HG02623 (cell line): ENCODE measurements around the gene NRP1.
A peak's percentile ranks its signal among the peaks of the same experiment; 100 is the strongest.

Experiments used
- ATAC-seq: cut with Tn5 transposase; IDR thresholded peaks from one replicate; pipeline ENCODE4 v1.9.1; 2021; ENCODE audit warnings: moderate library complexity; ENCODE audit not compliant: unreplicated experiment

The NRP1 gene

GRCh38 chr10:33267708-33268107 is 66.8 kb downstream of the NRP1 start:
- ATAC-seq, result no peak

DNA sequence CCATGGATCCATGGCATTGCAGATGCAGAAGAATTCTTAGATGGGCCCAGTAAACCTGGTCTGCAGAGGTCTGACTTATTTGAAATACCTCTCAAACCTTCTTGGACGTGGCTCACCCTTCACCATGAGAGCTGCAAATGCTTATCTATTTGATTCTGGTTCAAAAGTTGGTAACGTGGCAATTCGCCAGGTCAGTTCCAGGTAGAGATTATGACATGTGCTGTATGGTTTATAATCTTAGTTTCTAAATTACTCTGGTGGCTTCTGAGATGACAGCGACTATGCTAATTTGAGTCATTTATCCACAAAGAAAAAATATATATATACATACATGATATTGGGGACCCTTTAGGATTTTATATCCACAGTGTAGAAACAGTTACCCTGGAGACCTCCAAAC is 68.8 kb downstream of the NRP1 start:
- ATAC-seq, result peak; percentile 51

GRCh38 chr10:33263453-33263852 is 71.0 kb downstream of the NRP1 start:
- no peak for ATAC-seq

DNA sequence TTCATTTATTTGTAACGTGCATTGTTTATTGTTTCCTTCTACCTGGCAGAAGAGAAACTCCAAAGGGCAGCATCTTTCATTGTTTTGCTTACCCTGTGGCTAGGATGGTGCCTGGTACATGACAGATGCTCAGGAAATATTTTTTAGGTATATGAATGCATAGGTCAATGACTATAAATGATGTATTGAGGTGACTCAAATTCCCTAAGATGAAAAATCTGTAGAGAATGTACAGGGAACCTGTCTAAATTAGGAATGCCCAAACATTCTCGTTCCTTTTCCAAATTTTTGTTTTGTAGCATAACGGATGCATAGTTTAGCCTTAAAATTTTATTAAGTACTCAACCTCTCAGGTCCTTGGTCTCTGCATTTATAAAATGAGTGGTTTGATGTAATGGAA is 71.6 kb downstream of the NRP1 start:
- no peak for ATAC-seq

DNA sequence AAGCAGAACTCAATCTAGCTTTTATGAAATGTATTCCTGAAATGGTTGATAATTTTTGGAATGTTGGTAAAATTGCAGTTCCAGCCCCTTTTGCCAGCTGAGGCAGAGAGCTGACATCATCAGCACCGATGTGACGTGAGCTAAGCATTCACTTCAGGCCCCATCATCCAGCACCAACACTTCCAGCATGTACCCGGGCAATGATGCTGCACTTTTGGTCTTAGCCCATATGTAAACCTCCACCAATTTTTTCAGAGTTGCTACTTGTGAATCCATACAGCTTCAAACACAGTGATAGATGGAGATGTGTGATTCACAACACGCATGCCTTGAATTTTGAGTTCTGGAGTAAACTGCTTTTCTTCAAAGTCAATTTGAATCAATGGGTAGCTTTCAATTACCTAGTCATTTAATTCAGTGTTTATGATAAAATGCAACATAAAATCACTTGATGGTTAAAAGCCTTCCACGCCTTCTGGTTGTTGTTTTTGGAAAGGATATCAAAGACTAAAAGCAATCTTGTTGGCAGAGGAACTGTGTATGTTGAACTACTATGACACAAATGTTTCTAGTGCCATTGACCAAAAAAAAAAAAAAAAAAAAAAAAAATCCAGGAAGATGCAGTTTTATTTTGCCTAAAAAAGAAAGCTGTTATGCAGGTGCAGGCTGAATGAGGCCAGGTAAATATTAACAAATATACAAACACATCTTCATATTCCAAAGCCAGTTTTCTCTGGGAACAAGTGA is 73.9 kb downstream of the NRP1 start:
- no peak for ATAC-seq

- no peak for ATAC-seq
Observed at GRCh38 chr10:33258967-33259366, 75.5 kb downstream of the NRP1 start.

DNA sequence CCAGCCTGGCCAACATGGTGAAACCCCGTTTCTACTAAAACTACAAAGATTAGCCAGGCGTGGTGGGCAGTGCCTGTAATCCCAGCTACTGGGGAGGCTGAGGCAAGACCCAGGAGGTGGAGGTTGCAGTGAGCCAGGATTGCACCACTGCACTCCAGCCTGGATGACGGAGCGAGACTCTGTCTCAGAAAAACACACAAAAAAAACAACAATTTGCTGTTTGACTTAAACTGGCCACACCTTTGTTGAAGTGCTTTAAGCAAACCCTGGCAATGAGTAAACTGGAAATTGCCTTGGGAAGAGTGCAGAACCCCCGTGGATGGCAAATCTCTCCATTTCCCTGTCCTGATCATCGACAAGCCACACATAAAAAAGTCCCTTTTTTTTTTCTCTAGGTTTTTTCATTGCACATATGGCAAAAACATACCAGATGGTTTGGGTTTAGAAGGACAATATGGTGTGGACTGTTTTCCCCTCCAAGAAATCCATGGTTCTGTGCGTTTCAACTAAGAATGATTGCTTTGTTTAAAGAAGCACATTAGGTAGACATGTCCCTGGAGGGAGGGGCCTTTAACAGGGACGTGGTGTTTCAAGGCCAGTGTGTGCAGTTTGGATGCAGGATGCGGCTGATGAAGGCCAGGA is 76.9 kb downstream of the NRP1 start:
- ATAC-seq, result no peak

- ATAC-seq, result no peak
Observed at GRCh38 chr10:33256458-33256857, 78.0 kb downstream of the NRP1 start.

- ATAC-seq, result no peak
Observed at GRCh38 chr10:33254556-33255160, 79.8 kb downstream of the NRP1 start.

DNA sequence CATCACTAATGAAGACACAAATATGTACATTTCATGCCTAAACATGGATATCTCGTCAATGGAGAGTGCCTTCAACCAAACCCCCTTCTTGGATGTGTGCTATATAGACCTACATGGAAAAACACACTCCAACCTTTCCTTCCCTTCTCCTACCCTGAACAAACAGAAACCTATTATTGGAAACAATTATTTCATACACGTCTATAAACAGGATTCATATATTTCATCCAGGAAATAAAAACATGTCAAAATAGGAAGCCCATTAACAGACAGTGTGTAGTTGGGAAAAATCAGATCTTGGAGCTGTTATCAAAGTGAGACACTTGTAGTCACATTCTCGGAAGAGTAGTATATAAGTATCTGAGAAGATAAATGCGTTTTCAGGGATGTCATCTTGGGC is 81.1 kb downstream of the NRP1 start:
- no peak for ATAC-seq

DNA sequence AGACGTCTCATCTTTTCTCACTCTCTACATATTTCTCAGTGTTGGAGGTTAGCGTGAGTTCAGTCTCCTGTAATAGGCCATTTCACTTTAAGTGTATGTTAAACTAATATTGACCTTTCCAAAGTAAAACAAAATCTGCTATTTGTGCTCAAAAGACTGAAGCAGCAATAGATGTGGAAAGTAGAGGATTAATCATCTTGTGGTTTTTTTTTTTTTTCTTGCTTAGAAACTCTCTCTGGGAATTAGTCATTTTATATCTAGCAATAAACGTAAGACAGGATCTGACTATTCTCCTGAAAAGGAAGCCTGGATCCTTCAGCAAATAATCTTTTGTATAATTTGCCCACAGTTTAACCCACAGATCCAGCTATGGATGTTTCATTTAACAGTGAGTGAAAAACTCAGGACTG is 81.7 kb downstream of the NRP1 start:
- ATAC-seq, result no peak

DNA sequence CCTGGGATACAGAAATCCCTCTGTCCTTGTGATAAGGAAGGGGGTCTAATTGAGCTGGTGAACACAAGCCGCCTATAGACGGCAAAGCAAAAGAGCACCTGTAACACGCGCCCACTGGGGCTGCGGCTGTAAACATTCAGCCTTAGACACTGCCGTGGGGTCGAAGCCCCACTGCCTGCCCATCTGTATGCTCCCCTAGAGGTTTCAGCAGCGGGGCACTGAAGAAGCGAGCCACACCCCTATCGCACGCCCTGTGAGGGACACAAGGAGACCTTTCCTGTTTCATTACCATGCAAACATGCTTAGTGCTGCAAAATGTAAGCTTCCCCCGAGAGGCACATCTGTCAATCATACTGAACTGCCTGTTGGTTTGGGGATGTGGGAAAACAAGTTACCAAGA is 82.1 kb downstream of the NRP1 start:
- ATAC-seq, result no peak

GRCh38 chr10:33249659-33250345 is 84.7 kb downstream of the NRP1 start:
- ATAC-seq, result no peak

DNA sequence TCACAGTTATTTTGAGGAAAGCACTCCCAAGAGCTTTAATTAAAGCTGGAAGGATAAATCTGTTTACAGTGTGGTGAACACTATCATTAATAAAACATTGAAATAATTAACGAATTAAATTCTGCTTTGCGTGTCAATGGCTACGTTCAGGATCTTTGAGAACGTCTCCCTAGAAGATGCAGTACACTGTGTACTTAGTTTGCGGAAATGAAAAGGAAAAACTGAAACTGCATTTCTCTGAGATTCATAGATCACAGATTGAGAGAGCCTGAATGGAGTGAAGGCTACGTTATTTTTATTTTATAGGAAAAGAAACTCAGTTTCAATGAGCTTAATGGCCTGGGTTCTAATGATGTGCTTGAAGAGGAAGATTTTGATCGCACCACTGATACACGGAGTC is 85.3 kb downstream of the NRP1 start:
- ATAC-seq, result no peak

DNA sequence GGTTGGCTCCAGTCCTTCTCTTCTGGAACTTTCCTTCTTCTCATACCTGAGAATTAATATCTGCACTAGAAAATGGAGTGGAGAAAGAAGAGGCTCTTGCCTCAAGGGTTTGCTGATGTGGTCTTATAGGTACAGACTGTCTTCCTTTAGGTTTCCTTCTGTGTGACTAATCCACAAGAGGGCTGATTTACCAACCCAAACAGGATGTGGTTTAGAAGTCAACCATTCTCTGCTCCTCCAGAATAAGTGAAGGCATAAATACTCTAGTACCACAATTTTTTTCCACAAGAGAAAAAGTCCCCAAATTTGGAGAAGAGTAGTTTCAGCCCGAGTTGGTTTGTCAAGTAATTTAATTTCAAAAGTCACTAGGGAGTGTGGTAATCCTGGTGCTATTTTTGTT is 85.8 kb downstream of the NRP1 start:
- peak; percentile 71 for ATAC-seq

GRCh38 chr10:33247221-33247922 is 87.1 kb downstream of the NRP1 start:
- ATAC-seq, result no peak

- ATAC-seq, result no peak
Observed at GRCh38 chr10:33245343-33245742, 89.1 kb downstream of the NRP1 start.

DNA sequence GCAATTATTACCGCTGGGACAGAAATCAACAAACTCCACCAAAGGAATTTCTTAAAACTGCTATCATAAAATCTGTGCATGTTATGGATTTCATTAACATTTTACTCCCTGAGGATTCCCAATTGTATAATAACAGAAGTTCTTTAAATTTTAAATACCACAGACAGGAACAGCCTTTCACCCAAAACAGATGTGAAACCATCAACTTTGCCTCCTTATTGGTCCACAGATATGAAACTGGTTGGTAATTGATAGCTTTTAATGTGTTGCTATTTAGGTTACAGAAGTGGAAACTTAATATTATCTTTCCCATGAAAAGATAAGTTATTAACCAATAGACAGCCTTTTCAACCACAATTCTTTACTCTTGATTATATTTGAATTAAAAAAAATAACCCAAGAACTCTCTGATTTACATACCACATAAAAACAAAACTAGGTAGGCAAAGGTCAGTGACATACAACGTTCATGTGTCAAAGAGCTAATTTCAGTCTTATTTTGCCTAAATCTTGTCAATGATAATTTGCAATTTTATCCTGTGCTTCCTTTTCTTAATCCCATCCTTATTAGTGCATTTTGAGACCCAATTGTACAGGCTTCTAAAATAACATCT is 90.0 kb downstream of the NRP1 start:
- no peak for ATAC-seq

DNA sequence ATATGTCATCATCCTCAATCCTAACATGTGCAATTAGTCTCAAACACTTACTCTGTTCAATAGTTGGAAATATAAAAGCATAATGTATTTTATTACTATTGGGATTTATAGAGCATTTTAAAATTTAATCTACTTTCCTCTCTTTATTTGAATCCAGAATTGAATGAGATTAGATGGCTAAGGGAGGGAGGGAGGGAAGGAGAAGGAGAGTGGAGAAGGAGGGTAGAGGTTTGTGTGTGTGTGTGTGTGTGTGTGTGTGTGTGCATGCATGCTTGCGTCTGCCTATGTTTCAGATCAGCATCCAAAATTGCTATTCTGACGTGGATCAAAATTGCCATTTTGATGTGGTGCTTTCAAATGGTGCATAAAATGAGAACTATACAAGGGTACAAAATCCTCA is 90.8 kb downstream of the NRP1 start:
- ATAC-seq, result no peak

DNA sequence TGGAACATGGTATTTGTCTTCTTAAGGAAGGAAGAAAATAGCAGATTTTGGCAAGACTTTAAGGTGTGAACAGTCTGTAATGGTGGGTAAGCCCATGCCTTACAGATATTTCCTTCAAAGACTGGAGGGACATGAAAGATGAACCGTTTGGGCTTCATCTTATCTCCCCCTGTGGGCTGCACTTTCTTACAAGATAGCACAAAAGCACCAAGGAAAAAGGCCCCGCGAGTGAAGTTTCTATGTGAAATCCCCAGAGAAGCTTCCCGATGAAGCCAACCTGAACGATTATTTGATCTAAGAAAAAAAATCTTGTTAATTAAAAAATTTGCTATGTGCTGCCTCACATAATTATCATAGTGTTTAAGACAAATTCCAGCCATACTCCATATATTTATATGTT is 91.5 kb downstream of the NRP1 start:
- no peak for ATAC-seq

DNA sequence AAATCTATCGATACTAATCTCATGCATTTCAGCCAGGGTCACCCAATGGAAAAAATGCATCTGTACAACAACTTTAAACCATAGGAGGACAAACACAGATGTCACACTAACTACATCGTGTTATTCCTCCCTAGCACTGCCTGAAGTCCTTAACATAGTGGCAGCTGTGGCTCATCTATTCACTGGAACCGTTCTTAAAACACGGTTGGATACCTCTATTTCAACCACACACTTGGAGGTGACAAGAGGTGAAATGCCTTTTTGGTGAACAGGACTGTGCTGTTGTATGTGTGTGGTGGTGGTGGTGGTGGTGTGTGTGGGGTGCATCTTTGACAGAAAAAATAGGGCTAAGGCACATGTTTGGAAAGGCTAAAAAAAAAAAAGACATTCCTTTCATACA is 93.1 kb downstream of the NRP1 start:
- ATAC-seq, result no peak
